ENCODE data around the gene LDLRAD4. TPM values are rescaled to one million over a fixed set of nuclear protein-coding genes. Genes with fewer than 3 reads are reported as not detected.

The LDLRAD4 gene
- total RNA-seq, 6 donors from 2014 or later: 19.5 to 26.6 (median 24.4) TPM

DNA sequence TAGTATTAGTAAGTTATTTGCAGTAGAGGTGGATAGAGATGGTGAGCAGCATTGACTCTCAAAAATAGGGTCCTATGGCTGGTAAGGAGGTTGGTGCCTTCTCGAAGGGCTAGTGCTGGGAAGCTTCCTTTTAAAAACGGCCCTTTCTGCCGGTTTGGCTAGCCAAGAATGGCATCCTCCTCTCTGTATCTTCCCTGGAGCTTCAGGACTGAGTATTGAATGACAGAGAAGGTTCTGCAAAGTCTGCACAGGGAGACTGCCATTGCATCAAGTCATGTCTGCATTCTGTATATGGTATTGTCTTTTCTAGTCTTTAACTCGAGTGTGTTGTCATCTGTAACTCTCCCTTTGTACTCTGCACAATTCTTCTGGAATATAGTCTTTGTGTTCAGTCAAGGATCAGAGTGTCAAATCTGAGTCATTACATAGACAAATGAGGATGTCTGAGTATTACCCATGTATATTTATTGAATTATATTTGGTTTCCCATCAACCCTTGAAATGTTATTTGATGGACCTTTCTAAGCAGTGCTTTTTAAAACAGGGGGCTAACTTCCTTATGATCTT is 1.1 kb downstream of the LDLRAD4 start:
- no peak for ATAC-seq (ENCODE audit: low FRiP score in 2 of 2)
- TF ChIP-seq POLR2A (IDR thresholded peaks at IDR 0.05): no peak
- TF ChIP-seq, protein P1, sequence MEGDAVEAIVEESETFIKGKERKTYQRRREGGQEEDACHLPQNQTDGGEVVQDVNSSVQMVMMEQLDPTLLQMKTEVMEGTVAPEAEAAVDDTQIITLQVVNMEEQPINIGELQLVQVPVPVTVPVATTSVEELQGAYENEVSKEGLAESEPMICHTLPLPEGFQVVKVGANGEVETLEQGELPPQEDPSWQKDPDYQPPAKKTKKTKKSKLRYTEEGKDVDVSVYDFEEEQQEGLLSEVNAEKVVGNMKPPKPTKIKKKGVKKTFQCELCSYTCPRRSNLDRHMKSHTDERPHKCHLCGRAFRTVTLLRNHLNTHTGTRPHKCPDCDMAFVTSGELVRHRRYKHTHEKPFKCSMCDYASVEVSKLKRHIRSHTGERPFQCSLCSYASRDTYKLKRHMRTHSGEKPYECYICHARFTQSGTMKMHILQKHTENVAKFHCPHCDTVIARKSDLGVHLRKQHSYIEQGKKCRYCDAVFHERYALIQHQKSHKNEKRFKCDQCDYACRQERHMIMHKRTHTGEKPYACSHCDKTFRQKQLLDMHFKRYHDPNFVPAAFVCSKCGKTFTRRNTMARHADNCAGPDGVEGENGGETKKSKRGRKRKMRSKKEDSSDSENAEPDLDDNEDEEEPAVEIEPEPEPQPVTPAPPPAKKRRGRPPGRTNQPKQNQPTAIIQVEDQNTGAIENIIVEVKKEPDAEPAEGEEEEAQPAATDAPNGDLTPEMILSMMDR (IDR thresholded peaks at IDR 0.05): no peak
- TF ChIP-seq EP300 (IDR thresholded peaks at IDR 0.05): no peak
- TF ChIP-seq POLR2AphosphoS5 (IDR thresholded peaks at IDR 0.05): no peak
- no peaks in the 10 kb centered on the region for H3K9me3 ChIP-seq
- peak overlapping the region in 1 of 4 donors; percentile 72 for H3K4me3 ChIP-seq
- no peaks in the 10 kb centered on the region for H3K36me3 ChIP-seq
- H3K4me1 ChIP-seq: peaks cover 59 to 77% (median 61%) of the 10 kb centered on the region in 4 donors
- H3K27me3 ChIP-seq: peaks cover 0 to 13% (median 0%) of the 10 kb centered on the region in 4 donors
- DNase-seq: no peak
- H3K27ac ChIP-seq: no peak overlapping the region
- WGBS, 2 donors: 43 to 45% methylated on average over 4 of the region's 4 CpGs

DNA sequence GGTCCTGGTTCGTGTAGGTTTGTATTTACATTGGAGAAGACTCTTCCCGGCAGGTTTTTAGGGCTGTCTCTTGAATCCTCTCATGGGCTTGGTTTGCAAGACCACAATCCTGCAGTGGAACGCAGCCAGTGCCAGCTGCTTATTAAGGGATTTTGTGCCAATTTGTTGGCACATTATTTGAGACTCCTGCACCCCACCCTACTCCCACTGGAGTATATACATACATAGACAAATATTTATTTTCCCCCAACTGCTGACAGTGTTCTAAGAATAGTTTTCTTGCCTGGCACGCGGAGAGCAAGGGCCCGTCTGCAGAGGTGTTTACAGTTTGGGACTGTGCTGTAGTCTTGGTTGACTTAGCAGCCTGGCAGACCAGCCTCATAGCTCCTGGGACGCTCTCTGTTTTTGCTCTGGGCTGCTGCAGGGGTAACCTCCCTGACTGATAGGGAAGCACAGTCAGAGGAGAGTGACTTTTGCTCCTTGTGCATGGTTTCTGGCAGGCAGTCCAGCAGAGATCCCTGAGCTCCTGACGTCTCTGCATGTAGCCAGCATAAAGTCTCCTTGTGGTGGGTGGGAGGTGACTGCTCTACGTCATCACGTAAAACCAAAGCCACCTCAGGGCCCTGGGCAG is 1.9 kb downstream of the LDLRAD4 start:
- TF ChIP-seq POLR2AphosphoS5 (IDR thresholded peaks at IDR 0.05) (no peak), POLR2A (IDR thresholded peaks at IDR 0.05) (no peak), EP300 (IDR thresholded peaks at IDR 0.05) (no peak)
- TF ChIP-seq, protein P1 (IDR thresholded peaks at IDR 0.05): no peak
- Histone ChIP-seq H3K4me1 (peaks cover 59 to 77% (median 61%) of the 10 kb centered on the region in 4 donors), H3K4me3 (no peak overlapping the region), H3K9me3 (no peaks in the 10 kb centered on the region), H3K27ac (no peak overlapping the region), H3K27me3 (peaks cover 0 to 13% (median 0%) of the 10 kb centered on the region in 4 donors), H3K36me3 (no peaks in the 10 kb centered on the region)
- DNase-seq: no peak
- 43 to 45% methylated on average over 6 to 10 of the region's 10 CpGs for whole genome bisulfite sequencing, 2 donors
- ATAC-seq (ENCODE audit: low FRiP score in 2 of 2): peak in 1 of 2 donors; percentile 23

DNA sequence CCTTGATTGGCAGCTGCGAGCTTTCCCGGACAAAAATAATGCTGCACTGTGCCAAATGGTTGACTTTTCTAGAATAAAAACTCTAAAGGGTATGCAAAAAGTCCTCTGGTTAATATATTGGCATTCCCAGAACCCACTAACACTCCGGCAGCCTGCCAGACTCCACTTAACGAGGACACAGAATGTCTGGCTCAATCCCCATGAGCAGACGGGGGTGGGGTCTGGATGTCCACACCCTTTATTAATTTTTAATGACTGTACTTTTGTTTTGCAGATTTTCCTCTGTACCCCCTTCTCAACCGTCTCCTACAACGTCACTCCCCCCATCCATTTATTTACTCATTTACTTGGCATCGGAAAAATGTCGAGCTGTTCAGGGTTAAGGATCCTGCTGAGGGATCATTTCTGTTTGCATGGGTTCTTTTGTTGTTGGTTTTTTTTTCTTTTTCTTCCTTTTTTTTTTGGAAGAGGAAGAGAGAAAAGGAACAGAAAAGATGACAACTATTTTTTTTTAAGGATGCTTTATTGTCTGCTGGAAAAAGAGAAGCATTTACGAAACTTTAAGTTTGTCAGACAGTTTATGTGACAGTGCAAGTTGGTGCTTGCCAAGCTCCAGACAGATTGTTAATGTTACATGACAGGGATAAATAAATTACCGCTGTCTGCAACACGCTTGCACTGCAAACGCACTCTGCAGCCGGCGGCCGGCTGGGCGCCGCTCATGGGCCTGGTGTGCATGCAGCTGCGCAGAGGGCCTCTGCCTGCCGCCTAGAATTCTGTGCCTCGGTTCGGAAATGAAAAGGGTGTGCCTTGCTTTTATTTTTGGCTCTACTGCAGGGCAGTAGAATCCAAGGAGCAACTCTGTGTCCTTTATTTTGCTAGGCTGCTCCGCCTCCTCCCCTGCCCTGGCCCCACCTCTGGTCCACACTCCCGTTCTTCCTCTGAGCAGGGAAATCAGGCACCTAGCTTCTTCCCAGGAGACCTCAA is 3.6 kb downstream of the LDLRAD4 start:
- Histone ChIP-seq H3K27ac (peak overlapping the region; percentile 29 to 66 (median 36)), H3K36me3 (no peaks in the 10 kb centered on the region), H3K4me3 (peak overlapping the region in 1 of 4 donors; percentile 5), H3K9me3 (no peaks in the 10 kb centered on the region), H3K4me1 (peaks cover 48 to 67% (median 52%) of the 10 kb centered on the region in 4 donors), H3K27me3 (peaks cover 0 to 10% (median 0%) of the 10 kb centered on the region in 4 donors)
- DNase-seq (peak; percentile 48 to 93), ATAC-seq (ENCODE audit: low FRiP score in 2 of 2) (peak; percentile 66 to 78)
- 32 to 39% methylated on average over 24 of the region's 24 CpGs for WGBS, 2 donors
- no peak for TF ChIP-seq POLR2A (IDR thresholded peaks at IDR 0.05)
- TF ChIP-seq, protein P1 (IDR thresholded peaks at IDR 0.05): no peak
- peak in 1 of 4 donors; percentile 41 for TF ChIP-seq EP300 (IDR thresholded peaks at IDR 0.05)
- peak in 1 of 2 donors; percentile 65 for TF ChIP-seq POLR2AphosphoS5 (IDR thresholded peaks at IDR 0.05)

DNA sequence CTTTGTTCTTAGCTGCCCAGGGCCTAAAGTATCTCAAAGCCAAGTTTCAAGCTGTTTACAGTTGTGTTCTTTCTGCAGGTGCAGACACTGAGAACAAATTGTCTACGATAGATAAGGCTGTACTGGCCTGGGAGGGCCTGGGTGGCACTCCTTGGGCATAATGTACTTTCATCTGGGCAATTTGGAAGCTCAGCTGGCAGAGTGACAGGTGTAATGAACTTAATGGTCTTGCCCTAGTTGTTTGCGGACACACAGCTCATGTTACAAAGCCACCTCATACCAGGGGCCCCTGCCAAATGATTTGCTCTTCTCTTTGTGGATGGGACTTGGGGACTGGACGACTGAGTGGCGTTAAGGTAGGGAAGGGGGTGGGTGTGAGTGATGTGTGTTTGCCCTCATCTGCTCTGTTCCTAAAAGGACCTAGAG is 4.3 kb downstream of the LDLRAD4 start:
- no peak for DNase-seq
- WGBS, 2 donors: 42 to 48% methylated on average over 4 of the region's 4 CpGs
- peaks cover 46 to 60% (median 52%) of the 10 kb centered on the region in 4 donors for H3K4me1 ChIP-seq
- H3K4me3 ChIP-seq: no peak overlapping the region
- no peaks in the 10 kb centered on the region for H3K9me3 ChIP-seq
- H3K27ac ChIP-seq: peak overlapping the region; percentile 29 to 66 (median 36)
- H3K36me3 ChIP-seq: no peaks in the 10 kb centered on the region
- TF ChIP-seq, protein P1 (IDR thresholded peaks at IDR 0.05): no peak
- H3K27me3 ChIP-seq: peaks cover 0 to 10% (median 0%) of the 10 kb centered on the region in 4 donors
- no peak for ATAC-seq (ENCODE audit: low FRiP score in 2 of 2)

Measured in upper lobe of left lung (tissue), 6 donors.